ENCODE measurements around the gene RSRC1.
"Not testable (repeated sequence)": the region's sequence is repeated elsewhere in the genome, so short reads cannot be mapped to it uniquely, and the experiment has no call there.

The RSRC1 gene

DNA sequence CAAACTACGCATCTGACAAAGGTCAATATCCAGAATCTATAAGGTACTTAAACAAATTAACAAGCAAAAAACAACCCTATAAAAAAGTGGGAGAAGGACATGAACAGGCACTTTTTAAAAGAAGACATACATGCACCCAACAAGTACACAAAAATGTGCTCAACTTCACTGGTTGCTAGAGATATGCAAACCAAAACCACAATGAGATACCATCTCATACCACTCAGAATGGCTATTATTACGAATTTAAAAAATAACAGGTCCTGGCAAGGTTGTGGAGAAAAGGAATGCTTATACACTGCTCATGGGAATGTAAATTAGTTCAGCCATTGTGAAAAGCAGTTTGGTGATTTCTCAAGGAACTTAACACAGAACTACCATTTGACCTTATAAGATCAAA, 285.5 kb downstream of the RSRC1 start:
- DNase-seq (ENCODE audit: low read depth in 2 of 2) = no peak

- DNase-seq (ENCODE audit: low read depth in 2 of 2) = no peak
Measured at GRCh38 chr3:158402590-158402989, 292.7 kb downstream of the RSRC1 start.

GRCh38 chr3:158403013-158403412, 293.1 kb downstream of the RSRC1 start:
- no peak for DNase-seq (ENCODE audit: low read depth in 2 of 2)

DNA sequence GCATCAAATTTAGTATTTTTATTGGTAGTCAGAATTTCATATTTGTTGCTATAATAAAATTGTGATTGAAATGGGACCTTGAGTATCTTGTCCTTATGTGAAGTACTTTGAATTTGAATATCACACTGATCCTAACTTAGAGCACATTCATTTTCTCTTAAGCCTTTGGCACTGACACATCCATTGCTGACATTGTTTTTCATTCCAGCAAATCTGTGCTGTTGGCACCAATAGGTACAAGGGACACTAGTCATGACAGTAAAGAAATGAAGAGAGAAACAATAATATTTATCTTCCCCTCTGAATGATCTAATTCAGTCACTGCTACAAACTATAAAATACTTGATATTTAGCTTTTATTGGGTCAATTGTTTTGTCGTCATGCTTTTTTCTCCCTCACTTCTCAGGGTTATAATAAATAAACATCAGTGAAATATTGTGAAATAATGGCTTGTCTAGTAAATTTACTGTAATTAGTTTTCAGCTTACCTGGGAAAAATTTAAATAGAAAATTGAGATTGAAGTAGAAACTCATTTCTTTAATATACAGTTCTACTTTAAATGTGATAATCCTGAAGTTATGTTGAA, 294.3 kb downstream of the RSRC1 start:
- no peak for DNase-seq (ENCODE audit: low read depth in 2 of 2)

DNA sequence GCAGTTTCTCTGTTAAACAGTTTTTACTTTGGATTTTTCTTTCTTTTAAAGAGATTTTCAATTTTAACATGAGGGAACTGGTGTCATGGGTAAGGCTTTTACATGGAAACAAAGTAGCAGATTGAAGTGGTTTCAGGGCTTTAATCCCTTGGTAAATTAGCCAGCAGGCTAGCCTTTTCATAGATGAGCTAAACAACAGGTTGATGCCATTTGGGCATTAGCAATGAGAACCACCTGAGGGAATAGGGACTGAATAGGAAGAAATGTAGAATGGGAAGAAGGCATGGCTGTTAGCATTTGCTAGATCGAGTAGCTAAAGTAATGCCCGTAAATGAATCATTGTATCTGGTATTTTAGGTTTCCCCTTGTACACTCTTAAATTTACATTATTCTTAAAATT, 295.6 kb downstream of the RSRC1 start:
- no peak for DNase-seq (ENCODE audit: low read depth in 2 of 2)

- no peak for DNase-seq (ENCODE audit: low read depth in 2 of 2)
Measured at GRCh38 chr3:158407844-158408517, 298.1 kb downstream of the RSRC1 start.

DNA sequence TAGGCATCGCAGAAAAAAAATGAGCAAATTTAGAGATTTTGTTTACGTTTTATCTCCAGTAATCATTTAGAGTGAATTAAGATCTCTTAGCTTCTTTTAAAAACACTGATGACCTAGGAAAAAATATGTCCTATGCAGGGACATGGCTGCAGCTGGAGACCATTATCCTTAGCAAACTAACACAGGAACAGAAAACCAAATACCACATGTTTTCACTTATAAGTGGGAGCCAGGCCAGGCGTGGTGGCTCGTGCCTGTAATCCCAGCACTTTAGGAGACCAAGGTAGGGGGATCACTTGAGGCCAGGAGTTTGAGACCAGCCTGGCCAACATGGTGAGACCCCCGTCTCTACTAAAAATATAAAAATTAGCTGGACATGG, 298.6 kb downstream of the RSRC1 start:
- DNase-seq (ENCODE audit: low read depth in 2 of 2) = not testable (repeated sequence)

GRCh38 chr3:158418035-158418434, 308.1 kb downstream of the RSRC1 start:
- no peak for DNase-seq (ENCODE audit: low read depth in 2 of 2)

DNA sequence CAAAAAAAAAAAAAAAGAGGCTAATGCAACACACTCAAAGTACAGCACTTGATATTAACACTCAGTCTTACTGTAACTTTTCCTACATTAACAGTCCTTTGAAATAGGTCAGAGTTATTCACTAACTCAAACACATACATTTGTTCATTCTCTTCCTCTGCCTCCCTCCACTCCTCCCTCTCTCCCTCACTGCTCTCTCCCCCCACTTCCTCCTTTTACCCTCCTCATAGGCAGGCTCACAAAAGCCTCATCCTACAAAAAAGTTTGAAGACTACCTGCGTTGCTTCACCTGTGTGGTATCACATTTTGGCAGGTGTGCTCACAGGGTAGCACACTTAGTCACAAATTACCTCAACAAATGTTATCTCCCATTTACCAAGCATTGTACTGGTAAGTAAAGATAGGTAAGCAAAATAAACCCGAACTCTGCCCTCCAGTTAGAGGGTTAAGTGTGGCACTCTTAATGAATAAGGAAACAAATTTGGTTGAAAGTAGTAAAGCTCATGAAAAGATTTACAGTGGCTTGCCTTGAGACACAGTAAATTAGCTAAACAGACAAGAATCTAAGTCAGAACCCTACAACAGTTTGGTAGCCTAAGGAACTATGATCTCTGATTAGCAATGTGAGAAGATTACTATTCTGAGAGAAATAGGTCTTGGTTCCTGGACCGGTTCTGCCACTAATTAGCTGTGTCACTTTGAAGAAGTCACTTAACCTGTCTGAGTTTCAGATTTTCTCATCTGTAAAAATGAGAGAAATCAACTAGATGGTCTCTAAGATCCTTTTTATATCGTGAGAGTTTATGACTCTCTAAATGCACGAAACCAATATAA, 310.1 kb downstream of the RSRC1 start:
- DNase-seq (ENCODE audit: low read depth in 2 of 2) = no peak

DNA sequence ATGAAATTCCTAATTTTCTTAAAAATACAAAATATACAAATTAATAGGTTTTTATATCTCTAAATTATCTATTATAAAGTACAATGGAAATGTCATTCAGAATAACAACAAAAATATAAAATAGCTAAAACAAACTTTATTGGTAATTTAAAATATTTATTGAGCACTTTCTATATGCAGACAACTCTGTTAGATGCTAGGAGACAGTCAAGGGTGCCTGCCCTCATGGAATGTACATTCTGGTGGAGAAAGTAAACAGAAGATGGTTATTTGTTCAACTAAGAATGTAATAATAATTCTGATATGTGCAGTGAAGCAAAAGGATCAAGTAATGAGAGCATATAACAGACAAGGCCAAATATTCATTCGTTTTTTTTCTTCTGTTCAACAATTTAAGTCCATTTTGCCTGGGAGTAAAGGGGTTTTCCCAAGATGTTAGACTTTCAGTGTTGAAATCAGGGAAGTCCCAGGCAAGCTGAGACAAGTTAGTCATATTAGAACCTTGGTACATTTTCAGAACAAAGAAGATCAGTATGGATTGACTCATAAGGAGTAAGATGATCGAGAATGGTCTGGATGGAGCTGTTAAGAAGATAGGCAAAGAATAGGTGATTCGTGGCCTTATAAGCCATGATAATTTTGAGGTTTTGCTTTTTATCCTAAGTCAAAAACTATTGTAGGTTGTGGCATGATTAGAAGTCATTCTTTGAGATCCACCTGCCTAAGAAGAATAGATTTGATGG, 310.9 kb downstream of the RSRC1 start:
- DNase-seq (ENCODE audit: low read depth in 2 of 2) = no peak

DNA sequence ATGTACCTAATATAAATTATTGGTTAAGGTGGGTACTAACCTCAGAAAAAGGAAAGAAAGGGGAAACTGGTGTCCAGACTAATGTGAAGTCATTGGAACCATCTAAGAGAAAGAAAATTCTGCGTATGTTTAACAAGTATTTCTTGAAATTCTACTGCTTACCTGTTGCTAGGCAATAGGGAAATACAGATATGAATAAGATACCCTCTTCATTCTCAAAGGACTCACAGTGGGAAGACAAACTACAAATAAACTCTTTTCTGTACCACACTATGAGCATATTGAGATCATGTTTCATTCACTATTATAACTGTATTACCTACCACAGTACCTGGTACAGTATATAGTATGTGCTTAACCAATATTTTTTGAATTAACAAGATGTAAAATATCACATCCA, 320.6 kb downstream of the RSRC1 start:
- DNase-seq (ENCODE audit: low read depth in 2 of 2) = no peak

DNA sequence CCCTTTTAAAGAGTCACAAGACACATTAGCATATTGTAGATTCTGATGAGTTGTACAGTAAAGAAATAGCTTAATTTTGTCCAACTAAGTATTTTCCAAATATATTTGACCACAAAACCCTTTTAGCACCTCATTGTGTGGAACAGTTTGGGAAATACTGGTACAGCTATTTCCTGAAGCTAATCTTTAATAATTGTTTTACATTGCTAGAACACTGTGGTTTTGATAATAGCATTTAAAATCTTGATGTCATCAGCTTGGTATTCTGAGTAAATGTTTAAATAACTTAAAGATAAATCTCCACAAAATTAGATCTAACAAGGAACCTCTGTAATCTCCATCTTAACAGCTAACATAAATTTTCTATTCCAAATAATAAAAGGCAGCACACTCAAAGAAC, 321.1 kb downstream of the RSRC1 start:
- DNase-seq (ENCODE audit: low read depth in 2 of 2) = no peak

GRCh38 chr3:158431829-158432228, 321.9 kb downstream of the RSRC1 start:
- DNase-seq (ENCODE audit: low read depth in 2 of 2) = no peak

- peak; percentile 6 to 7 for DNase-seq (ENCODE audit: low read depth in 2 of 2)
Measured at GRCh38 chr3:158434412-158435038, 324.6 kb downstream of the RSRC1 start.

DNA sequence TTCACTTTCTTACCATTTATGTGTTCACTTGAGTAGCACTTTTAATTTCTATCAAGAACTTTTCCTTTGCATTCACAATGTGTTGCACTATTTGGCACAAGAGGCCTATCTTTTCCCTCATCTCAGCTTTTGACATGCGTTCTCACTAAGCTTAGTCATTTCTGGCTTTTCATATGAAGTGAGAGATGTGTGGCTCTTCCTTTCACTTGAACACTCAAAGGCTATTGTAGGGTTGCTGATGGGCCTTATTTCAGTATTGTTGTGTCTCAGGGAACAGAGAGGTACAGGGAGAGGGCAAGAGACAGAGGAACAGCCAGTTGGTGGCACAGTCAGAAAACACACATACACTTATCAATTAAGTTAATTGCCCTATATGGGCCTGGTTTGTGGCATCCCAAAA, 333.7 kb downstream of the RSRC1 start:
- DNase-seq (ENCODE audit: low read depth in 2 of 2) = no peak

DNA sequence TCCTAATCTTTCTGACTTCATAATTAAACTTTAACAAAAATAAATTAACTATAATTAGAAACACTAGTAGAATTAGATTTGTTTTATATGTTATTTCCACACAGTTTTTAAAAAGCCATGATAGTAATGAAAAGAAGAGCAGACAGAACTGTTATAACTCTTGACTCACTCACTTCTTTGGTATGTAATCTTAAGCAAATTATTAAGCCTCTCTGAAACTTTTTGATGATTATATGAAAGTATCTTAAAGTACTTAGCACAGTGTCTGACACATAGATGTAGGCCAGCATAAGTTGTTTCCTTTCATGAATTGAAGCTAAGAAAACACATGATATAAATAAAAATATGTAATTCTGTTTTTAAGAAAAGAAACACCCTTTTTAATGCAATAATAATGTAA, 337.5 kb downstream of the RSRC1 start:
- no peak for DNase-seq (ENCODE audit: low read depth in 2 of 2)

- DNase-seq (ENCODE audit: low read depth in 2 of 2) = no peak
Measured at GRCh38 chr3:158451405-158452055, 341.6 kb downstream of the RSRC1 start.

DNA sequence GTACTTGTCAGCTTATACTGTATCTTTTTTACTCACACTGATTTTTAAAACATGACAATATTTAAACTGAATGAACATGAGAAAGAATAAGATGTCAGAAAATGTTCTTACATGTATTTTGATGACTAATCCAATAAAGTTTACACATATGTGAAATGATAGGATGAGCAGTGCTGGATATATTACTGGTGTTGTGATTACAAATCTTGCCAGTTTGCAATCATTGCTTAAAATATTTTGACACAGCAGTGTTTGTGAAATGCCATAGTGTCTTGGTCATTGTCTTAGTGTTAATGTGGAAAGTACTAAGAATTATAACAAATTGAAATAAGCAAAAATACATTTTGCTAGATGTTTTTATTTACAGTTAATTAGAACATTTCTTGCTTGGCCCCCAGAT, 342.4 kb downstream of the RSRC1 start:
- DNase-seq (ENCODE audit: low read depth in 2 of 2) = no peak

GRCh38 chr3:158453004-158453403, 343.1 kb downstream of the RSRC1 start:
- DNase-seq (ENCODE audit: low read depth in 2 of 2) = no peak

DNA sequence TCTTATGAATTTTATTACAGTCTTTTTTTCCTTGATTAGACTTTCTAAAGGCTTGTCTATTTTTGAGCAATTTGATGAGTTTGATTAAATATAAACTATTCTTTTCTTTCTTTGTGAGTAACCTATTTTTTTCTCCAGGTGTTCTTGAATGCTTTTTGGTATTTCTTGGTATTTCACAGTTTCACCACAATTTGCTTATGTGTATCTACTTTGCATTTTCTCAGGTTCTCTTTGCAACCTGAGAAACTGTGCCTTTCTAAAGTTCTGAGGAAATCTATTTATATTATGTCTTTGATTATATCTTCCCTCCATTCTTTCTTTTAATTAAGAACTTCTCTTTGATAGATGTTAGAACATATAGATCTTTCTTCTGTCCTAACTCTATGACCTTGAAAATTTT, 344.0 kb downstream of the RSRC1 start:
- no peak for DNase-seq (ENCODE audit: low read depth in 2 of 2)

DNA sequence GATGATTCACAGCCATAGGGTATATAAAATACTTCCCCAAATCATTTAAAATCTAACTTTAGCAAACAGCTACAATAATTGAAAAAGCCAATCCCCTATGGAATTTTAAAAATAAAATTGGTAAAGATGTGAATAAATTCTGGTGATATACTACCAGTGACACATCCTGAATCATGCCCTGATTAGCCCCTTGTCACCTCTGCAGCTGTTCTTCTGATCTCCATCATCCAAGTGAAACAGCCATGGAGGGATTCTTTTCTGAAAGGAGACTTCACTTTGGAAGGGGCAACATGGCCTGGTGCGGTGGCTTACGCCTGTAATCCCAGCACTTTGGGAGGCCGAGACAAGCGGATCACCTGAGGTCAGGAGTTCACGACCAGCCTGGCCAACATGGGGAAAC, 345.5 kb downstream of the RSRC1 start:
- DNase-seq (ENCODE audit: low read depth in 2 of 2) = no peak
